Islet precursor cell (in vitro differentiated cells): ENCODE measurements around the gene LPAR1.
"Not testable (repeated sequence)": the region's sequence is repeated elsewhere in the genome, so short reads cannot be mapped to it uniquely, and the experiment has no call there.

Experiments used
- DNase-seq: peaks from one replicate; pipeline ENCODE4 v3.0.0-alpha.2; 2018

The LPAR1 gene

GRCh38 chr9:110861370-110862110, 176.7 kb downstream of the LPAR1 start:
- DNase-seq = not testable (repeated sequence)

GRCh38 chr9:110856772-110857171, 181.5 kb downstream of the LPAR1 start:
- DNase-seq = no peak

GRCh38 chr9:110850401-110851135, 187.7 kb downstream of the LPAR1 start:
- peak; percentile 82 for DNase-seq

- no peak for DNase-seq
Measured at GRCh38 chr9:110847671-110848070, 190.6 kb downstream of the LPAR1 start.

GRCh38 chr9:110846215-110846614, 192.1 kb downstream of the LPAR1 start:
- no peak for DNase-seq

- DNase-seq = no peak
Measured at GRCh38 chr9:110844121-110844520, 194.1 kb downstream of the LPAR1 start.

- DNase-seq = no peak
Measured at GRCh38 chr9:110842986-110843385, 195.3 kb downstream of the LPAR1 start.

- peak; percentile 82 for DNase-seq
Measured at GRCh38 chr9:110842169-110842568, 196.1 kb downstream of the LPAR1 start.

- DNase-seq = no peak
Measured at GRCh38 chr9:110837401-110838005, 200.8 kb downstream of the LPAR1 start.

- DNase-seq = no peak
Measured at GRCh38 chr9:110835859-110836271, 202.4 kb downstream of the LPAR1 start.

- no peak for DNase-seq
Measured at GRCh38 chr9:110835404-110835803, 202.9 kb downstream of the LPAR1 start.

GRCh38 chr9:110832926-110833325, 205.3 kb downstream of the LPAR1 start:
- no peak for DNase-seq

GRCh38 chr9:110830495-110830894, 207.8 kb downstream of the LPAR1 start:
- DNase-seq = no peak

- DNase-seq = no peak
Measured at GRCh38 chr9:110828264-110828663, 210.0 kb downstream of the LPAR1 start.

- not testable (repeated sequence) for DNase-seq
Measured at GRCh38 chr9:110826400-110826799, 211.9 kb downstream of the LPAR1 start.

GRCh38 chr9:110825950-110826349, 212.3 kb downstream of the LPAR1 start:
- DNase-seq = no peak

GRCh38 chr9:110825129-110825528, 213.1 kb downstream of the LPAR1 start:
- DNase-seq = not testable (repeated sequence)
